ENCODE measurements around the gene RNF208.

Gene RNF208

GRCh38 chr9:137227853-137228505 is 5.9 kb upstream of the RNF208 start:
- no peak for DNase-seq (ENCODE audit: low read depth in 2 of 2)

DNA sequence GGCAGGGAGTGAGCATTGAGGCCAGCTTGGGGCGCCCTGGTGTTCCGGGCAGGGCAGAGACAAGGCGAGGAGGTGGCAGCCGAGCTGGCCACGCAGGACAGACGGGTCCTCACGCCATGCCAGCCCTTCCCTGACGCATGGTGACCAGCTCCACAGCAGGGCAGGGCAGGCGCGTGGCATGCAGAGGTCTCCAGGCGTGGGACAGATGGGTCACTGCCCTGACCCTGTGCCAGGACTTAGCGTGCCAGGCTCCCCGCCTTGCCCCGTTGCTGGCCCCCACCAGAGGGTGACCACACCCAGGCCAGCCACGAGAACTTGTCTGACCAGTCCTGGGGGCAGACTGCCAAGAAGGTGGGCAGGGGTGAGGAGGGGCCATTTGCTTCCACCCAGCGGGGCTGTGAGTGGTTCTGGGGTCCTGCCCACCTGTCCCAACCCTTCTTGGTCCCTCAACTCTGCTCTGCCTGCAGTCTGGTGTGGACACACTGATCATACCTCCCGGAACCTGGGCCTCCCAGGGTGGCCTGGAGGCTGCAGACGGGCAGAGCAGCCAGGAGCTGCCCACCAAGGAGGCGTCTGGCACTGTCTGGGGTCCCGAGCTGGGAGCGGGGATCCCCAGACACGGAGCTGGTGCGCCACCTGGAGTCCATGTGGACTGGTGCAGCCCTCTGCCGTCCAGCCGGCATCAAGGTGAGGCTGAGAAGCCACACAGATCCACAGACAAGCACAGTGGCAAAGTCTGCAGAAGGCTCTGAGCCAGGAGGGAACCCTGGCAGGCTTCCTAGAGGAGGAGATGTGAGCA is 5.2 kb upstream of the RNF208 start, which contains the start of gene RNF224:
TSS of gene RNF224 (plus strand) at position 449 of the 799 bp plus-strand sequence. CDS start 834 bp downstream, outside the sequence.
- peak; percentile 59 to 70 for DNase-seq (ENCODE audit: low read depth in 2 of 2)

- DNase-seq (ENCODE audit: low read depth in 2 of 2) = no peak
Observed at GRCh38 chr9:137226338-137227053, 4.5 kb upstream of the RNF208 start.

DNA sequence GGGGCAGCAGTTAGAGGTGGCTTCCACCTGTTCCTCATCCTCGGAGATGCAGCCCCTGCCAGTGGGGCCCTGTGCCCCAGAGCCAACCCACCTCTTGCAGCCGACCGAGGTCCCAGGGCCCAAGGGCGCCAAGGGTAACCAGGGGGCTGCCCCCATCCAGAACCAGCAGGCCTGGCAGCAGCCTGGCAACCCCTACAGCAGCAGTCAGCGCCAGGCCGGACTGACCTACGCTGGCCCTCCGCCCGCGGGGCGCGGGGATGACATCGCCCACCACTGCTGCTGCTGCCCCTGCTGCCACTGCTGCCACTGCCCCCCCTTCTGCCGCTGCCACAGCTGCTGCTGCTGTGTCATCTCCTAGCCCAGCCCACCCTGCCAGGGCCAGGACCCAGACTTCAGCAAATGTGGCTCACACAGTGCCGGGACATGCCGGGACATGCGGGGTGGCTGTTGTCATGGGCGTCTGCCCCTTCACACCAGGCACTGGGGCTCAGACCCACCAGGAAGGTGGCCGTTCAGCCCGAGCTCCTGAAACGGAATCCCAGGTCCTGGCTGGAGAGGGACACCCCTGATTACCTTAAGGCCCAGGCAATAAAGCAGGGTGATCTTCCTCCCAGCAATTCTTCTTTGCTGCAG is 3.8 kb upstream of the RNF208 start:
- no peak for DNase-seq (ENCODE audit: low read depth in 2 of 2)

- DNase-seq (ENCODE audit: low read depth in 2 of 2) = no peak
Observed at GRCh38 chr9:137224830-137225694, 3.0 kb upstream of the RNF208 start, which contains the start of gene CYSRT1. TSS of gene CYSRT1 (plus strand) at chr9:137225174. CDS start at chr9:137225622, 448 bp downstream.

DNA sequence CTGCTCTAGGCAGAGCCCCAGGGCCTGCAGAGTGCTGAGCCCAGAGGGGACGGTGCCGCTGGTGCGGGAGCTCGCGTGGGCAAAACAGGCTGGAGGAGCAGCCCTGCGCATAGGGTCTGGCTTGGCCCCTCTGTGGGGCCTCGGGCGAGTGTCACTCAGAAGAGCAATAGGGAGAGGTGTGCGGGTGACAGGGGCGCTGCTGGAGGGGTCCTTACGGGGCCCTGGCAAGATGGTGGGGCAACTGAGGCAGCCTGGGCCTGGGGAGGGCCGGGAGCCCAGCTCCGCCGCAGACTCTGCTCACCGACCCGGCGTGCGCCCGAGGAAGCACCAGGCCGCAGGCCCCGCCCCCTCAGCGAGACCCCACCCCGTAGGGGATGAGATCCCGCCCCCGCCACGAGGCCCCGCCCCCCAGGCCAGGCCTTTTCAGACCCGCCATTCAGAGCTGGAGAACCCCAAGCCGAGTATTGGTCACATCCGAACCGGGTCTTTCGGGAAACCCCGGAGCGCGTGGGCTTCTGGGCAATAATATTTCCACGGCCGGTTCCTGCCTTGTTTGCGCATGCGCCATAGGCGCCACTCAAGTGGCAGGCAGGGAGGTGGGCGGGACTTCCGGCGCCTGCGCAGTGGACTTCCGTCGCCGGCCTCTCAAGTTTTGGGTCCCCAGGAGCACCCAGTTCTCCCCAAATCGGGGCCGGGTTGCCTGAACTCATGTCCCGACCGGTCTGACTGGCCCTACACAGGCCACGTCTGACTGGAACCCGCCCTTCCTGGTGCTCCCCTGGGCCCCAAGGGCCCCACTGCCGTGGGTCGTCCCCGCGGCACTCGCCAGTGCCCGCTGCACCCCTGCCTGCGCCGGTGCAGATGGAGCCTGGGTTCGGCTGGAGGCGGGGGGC is 1.3 kb upstream of the RNF208 start:
- DNase-seq (ENCODE audit: low read depth in 2 of 2) = peak; percentile 97 to 99

- DNase-seq (ENCODE audit: low read depth in 2 of 2) = no peak
Observed at GRCh38 chr9:137221506-137222111, 431 bp downstream of the RNF208 start.

GRCh38 chr9:137221095-137221505 is 940 bp downstream of the RNF208 start:
- no peak for DNase-seq (ENCODE audit: low read depth in 2 of 2)

DNA sequence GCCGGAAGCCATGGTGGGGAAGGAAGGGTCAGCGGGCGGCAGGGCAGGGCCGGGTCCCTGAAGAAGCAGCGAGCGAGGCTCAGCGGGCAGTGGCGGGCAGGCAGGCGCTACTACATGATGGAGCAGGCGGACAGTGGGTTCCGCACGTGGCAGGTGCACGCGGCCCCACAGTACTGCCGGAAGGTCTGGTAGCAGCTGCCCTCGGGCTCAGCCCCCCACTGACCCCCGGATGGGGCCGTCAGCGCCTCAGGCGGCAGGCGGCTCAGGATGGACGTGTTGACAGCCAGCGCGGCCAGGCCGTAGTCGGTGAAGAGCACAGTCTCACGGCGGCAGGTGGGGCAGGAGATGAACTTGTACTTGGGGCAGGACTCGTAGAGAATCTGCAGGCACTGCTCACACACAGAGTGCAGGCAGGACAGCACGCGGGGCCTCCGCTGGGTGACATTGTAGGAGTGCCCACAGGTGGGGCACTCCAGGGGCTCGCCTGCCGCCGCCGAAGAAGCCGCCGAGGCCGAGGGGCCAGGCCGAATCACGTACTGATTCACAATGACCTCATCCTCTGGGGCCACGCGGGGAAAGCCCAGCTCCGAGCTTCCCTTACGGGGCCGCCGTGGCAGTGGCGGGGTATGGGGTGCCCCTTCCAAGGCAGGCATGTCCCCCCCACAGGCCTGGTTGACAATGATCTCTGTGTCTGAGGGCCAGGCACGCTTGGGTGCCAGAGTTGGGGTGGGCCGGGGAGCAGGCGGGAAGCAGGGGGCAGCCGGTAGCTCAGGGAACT is 1.5 kb downstream of the RNF208 start:
- no peak for DNase-seq (ENCODE audit: low read depth in 2 of 2)

DNA sequence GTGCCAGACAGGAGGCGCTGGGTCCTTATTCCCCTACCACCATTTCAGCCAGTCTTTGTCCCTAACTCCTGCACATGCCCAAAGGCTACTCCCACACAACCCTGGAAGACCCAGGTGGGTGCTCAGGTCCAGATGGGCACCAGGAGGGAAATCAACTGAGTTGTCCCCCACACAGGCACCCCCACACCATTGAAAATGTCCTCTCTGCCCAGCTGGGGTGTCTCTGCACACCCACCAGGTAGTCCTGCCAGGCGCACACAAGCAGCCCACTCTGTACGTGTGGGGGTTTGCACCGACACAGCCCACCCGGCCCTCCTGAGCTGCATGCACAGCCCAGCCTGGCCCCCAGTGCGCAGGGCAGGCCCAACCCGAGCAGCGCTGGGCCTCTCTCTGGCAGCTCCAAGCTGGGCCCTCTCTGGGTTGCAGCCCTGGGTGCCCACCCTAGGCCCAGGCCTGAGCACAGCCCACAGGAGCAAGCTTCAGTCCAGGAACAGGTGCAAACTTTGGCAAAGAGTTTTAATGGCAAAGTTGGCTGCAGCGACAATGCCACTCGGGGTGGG is 2.2 kb downstream of the RNF208 start:
- DNase-seq (ENCODE audit: low read depth in 2 of 2) = no peak

GRCh38 chr9:137218754-137219271 is 3.2 kb downstream of the RNF208 start:
- DNase-seq (ENCODE audit: low read depth in 2 of 2) = no peak

GRCh38 chr9:137218212-137218753 is 3.8 kb downstream of the RNF208 start:
- DNase-seq (ENCODE audit: low read depth in 2 of 2) = no peak

DNA sequence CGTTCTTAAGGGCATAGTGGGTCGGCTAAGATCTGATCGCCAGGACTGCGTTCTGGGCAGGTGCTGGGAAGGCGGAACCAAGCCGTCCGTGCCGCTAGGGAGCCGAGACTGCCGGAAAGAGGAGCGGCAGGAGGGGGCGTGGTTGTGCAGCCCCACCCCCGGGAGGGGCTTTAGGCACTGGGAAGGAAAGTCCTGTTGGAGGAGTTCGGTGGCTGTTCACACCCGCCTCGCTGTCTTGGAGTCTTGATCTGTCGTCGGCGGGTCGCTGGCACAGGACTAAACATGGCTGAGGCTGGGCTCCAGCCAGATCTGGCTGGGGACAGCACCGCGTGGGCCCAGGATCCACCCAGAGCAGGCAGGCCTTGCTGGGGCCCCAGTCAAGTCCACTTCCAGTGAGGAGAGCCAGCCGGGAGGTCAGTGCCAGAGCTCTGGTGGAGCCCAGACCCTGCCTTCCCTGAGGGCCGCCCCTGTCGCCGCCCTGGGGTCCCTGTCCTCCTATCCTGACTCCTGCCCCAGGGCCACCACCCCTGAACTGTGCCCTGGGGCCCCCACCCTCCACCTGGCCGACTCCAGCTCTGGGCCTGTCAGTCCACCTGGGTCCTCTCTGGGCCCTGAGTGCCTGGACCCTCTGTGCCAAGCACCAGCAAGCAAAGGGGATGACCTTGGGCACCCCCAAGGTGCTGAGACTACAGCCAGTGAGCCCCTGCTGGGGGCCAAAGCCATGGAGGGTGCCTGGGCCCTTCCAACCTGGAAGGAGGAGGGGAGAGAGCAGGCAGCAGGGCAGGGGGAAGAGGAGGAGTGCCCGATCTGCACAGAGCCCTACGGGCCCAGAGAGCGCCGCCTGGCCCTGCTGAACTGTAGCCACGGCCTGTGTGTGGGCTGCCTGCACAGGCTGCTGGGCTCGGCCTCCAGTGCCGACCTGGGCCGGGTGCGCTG is 4.5 kb downstream of the RNF208 start:
- DNase-seq (ENCODE audit: low read depth in 2 of 2) = no peak

DNA sequence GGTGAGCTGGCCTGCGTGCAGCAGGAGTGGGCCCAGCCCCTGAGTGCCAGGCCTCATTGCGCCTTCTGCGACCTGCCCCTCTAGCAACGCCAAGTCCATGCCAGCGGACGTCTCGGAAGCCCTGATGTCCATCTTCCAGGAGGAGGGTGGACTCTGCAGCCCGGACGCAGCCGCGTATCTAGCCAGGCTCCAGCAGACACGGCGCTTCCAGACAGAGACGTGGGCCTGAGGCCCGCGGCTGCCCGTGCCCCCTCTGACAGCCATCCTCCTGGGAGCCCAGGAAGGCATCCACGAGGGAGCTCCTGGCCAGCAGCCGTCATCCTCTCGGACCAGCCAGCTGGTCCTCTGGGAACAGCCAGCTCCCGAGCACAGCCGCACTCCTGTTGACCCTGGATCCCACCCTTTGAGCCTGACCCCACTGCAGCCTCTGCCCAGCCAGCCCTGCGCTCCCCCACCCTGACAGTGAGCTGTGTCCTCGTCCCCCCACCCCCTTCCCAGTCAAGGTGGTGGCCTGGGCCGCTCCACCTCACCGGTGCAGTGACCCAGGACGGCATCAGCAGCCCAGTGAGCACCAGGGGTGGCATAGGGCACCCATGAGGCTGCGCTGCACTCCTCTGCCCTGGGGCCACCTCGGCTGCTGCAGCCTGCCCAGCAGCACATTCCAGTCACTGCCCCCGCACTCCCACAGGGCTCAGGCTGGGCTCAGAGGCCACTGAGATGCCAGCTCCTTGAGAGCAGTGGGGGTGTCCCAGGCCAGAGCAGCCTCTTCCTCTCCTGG is 5.7 kb downstream of the RNF208 start:
- DNase-seq (ENCODE audit: low read depth in 2 of 2) = no peak

GRCh38 chr9:137215196-137215986 is 6.6 kb downstream of the RNF208 start:
- no peak for DNase-seq (ENCODE audit: low read depth in 2 of 2)
